ENCODE measurements around the gene MPST. TPM values are rescaled to one million over a fixed set of nuclear protein-coding genes. Genes with fewer than 3 reads are reported as not detected.

Gene MPST
- total RNA-seq, 1 donor from 2014 or later = 113 TPM

DNA sequence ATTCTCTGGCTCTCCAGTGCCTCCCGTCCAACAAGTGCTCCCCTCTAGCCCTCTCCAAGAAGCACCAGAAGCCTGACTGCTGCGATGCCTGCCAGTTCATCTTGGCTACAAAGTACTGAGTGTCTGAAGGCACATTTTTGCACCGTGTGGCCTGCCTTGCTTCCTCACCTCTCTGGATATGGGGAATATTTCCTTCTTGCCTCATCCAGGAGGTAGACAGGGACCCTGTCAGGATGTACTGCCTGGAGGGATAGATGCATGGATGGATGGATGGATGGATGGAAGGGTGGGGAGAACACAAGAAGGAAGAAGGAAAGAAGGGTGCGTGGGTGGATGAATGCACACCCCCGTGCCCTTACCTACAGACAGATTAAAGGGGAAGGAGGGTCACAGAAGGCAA, 59.6 kb downstream of the MPST start:
- Histone ChIP-seq H3K4me1 (no peaks in the 10 kb centered on the region), H3K27me3 (no peaks in the 10 kb centered on the region), H3K4me3 (no peak overlapping the region), H3K36me3 (no peaks in the 10 kb centered on the region), H3K27ac (no peak overlapping the region), H3K9me3 (no peaks in the 10 kb centered on the region)
- intact Hi-C loops (cut with DNase I) = no loop called here
- DNase-seq (ENCODE audit: low spot score in 2 of 2) = no peak
- TF ChIP-seq, protein P1, sequence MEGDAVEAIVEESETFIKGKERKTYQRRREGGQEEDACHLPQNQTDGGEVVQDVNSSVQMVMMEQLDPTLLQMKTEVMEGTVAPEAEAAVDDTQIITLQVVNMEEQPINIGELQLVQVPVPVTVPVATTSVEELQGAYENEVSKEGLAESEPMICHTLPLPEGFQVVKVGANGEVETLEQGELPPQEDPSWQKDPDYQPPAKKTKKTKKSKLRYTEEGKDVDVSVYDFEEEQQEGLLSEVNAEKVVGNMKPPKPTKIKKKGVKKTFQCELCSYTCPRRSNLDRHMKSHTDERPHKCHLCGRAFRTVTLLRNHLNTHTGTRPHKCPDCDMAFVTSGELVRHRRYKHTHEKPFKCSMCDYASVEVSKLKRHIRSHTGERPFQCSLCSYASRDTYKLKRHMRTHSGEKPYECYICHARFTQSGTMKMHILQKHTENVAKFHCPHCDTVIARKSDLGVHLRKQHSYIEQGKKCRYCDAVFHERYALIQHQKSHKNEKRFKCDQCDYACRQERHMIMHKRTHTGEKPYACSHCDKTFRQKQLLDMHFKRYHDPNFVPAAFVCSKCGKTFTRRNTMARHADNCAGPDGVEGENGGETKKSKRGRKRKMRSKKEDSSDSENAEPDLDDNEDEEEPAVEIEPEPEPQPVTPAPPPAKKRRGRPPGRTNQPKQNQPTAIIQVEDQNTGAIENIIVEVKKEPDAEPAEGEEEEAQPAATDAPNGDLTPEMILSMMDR (IDR thresholded peaks at IDR 0.05) = no peak

Other genes with a start within 250 kb of the MPST start
- 2.7 TPM for gene IFT27, start 243.6 kb upstream of the MPST start, total RNA-seq
- gene PVALB, start 202.7 kb upstream of the MPST start, total RNA-seq = not detected
- gene NCF4, start 158.7 kb upstream of the MPST start, total RNA-seq = 13.7 TPM
- gene CSF2RB, start 106.1 kb upstream of the MPST start, total RNA-seq = 6.0 TPM
- 22.7 TPM for gene TST, start 295 bp upstream of the MPST start, total RNA-seq
- 34.9 TPM for gene KCTD17, start 32.0 kb downstream of the MPST start, total RNA-seq
- not detected for gene TMPRSS6, start 90.0 kb downstream of the MPST start, total RNA-seq
- gene IL2RB, start 130.2 kb downstream of the MPST start, total RNA-seq = 0.96 TPM
- 4.6 TPM for gene C1QTNF6, start 168.5 kb downstream of the MPST start, total RNA-seq
- gene SSTR3, start 192.7 kb downstream of the MPST start, total RNA-seq = not detected
- gene RAC2, start 224.5 kb downstream of the MPST start, total RNA-seq = 11.5 TPM

All from ascending aorta (tissue), 2 donors.